A549 (cell line): Measurements from ENCODE around the gene SHH. TPM values are rescaled to one million over a fixed set of nuclear protein-coding genes. Genes with fewer than 3 reads are reported as not detected.

ENCODE experiments used
- ATAC-seq, 2 experiments: fragments of 200-7000 bp in 1 of 2; fragments of >200 bp in 1 of 2; cut with Nextera tagmentation in 1 of 2; cut with Tn5 transposase in 1 of 2; 3 replicates each; pipeline versions ENCODE4 v1.8.0 to v1.9.1; 2018 to 2020; ENCODE audit warnings: mild to moderate bottlenecking in 1 of 2, moderate library complexity in 1 of 2
- CTCF ChIA-PET: fragments of 300-600 bp; sonication (Branson Sonifier 250); formaldehyde crosslinking; extraction: SDS; loops from one replicate; lab custom pipeline; 2021; ENCODE audit warnings: antibody characterized with exemption, inconsistent platforms; lab: Yijun Ruan, JAX
- POLR2A ChIA-PET: fragments of 350-600 bp; formaldehyde crosslinking; extraction: SDS; loops from one replicate; lab custom pipeline; 2021; ENCODE audit warnings: antibody characterized with exemption, inconsistent platforms; lab: Yijun Ruan, JAX
- DNase-seq, 2 experiments: peaks; one replicate each; pipeline versions ENCODE4 v3.0.0 to v3.0.0-alpha.2; 2011 to 2016; ENCODE audit warnings: low read depth in 1 of 2, low spot score in 1 of 2
- FAIRE-seq: peaks from 2 replicates; lab custom pipeline; 2011; peaks lifted over from hg19 to GRCh38; lab: Jason Lieb, UNC
- H3K27ac ChIP-seq, 2 experiments: fragments of >200 bp; sonication (Bioruptor Twin); formaldehyde crosslinking; 3 replicates each; pipeline ENCODE4 v1.5.1; 2016 to 2017
- H3K4me1 ChIP-seq: fragments of >200 bp; sonication (Bioruptor Twin); formaldehyde crosslinking; 3 replicates; pipeline ENCODE4 v1.6.1; 2016
- H3K4me2 ChIP-seq: fragments of >200 bp; sonication (Bioruptor Twin); formaldehyde crosslinking; 3 replicates; pipeline ENCODE4 v1.6.1; 2016
- H3K4me3 ChIP-seq: fragments of >200 bp; sonication (Bioruptor Twin); formaldehyde crosslinking; 3 replicates; pipeline ENCODE4 v1.5.1; 2016
- H3K9me3 ChIP-seq: fragments of >200 bp; sonication (Bioruptor Twin); formaldehyde crosslinking; 3 replicates; pipeline ENCODE4 v1.6.1; 2016
- BCL3 ChIP-seq: fragments of >200 bp; sonication (Bioruptor Twin); formaldehyde crosslinking; IDR thresholded peaks from 3 replicates; pipeline ENCODE4 v1.6.1; 2016
- CBX2 ChIP-seq: fragments of 200-600 bp; sonication (generic); IDR thresholded peaks from 2 replicates; pipeline ENCODE4 v1.6.1; 2016; ENCODE audit warnings: low read depth, mild to moderate bottlenecking, borderline replicate concordance
- CEBPB ChIP-seq, 2 experiments: fragments of >200 bp in 1 of 2; sonication (Bioruptor Twin) in 1 of 2; formaldehyde crosslinking in 1 of 2; IDR thresholded peaks; 2 replicates each; pipeline ENCODE4 v1.6.1; 2012 to 2016
- CHD4 ChIP-seq: fragments of 200-600 bp; sonication (generic); IDR thresholded peaks from 2 replicates; pipeline ENCODE4 v1.6.1; 2016; ENCODE audit warnings: antibody characterized with exemption, mild to moderate bottlenecking, borderline replicate concordance
- CTCF ChIP-seq: fragments of >200 bp; sonication (Bioruptor Twin); formaldehyde crosslinking; IDR thresholded peaks from 3 replicates; pipeline ENCODE4 v1.5.1; 2016
- EHF ChIP-seq: fragments of 250-450 bp; sonication (Bioruptor Pico); IDR thresholded peaks from 2 replicates; pipeline ENCODE4 v1.5.0; 2020; ENCODE audit warnings: mild to moderate bottlenecking
- ESRRA ChIP-seq: fragments of 150-350 bp; IDR thresholded peaks from 2 replicates; pipeline ENCODE4 v1.6.1; 2014; ENCODE audit warnings: mild to moderate bottlenecking, low read length, borderline replicate concordance
- HDAC2 ChIP-seq: fragments of 200-600 bp; sonication (generic); IDR thresholded peaks from 2 replicates; pipeline ENCODE4 v1.6.1; 2016
- HES2 ChIP-seq: fragments of >200 bp; sonication (Bioruptor Twin); formaldehyde crosslinking; IDR thresholded peaks from 2 replicates; pipeline ENCODE4 v1.6.1; 2016
- HEYL ChIP-seq: fragments of 250-450 bp; sonication (Bioruptor Pico); IDR thresholded peaks from 2 replicates; pipeline ENCODE4 v1.8.0; 2021; ENCODE audit warnings: mild to moderate bottlenecking, moderate library complexity
- HMGXB4 ChIP-seq: fragments of 250-450 bp; sonication (Bioruptor Pico); IDR thresholded peaks from 2 replicates; pipeline ENCODE4 v1.5.0; 2021; ENCODE audit warnings: mild to moderate bottlenecking, moderate library complexity, borderline replicate concordance
- HOXA7 ChIP-seq: fragments of 250-450 bp; sonication (Bioruptor Pico); IDR thresholded peaks from 2 replicates; pipeline ENCODE4 v1.5.0; 2020; ENCODE audit warnings: mild to moderate bottlenecking, moderate library complexity
- HOXB5 ChIP-seq: fragments of 250-450 bp; sonication (Bioruptor Pico); IDR thresholded peaks from 2 replicates; pipeline ENCODE4 v1.5.0; 2020; ENCODE audit warnings: mild to moderate bottlenecking, moderate library complexity
- JUNB ChIP-seq: fragments of >200 bp; sonication (Bioruptor Twin); formaldehyde crosslinking; IDR thresholded peaks from 2 replicates; pipeline ENCODE4 v1.6.1; 2016
- MAFK ChIP-seq: fragments of 450-650 bp; IDR thresholded peaks from 2 replicates; pipeline ENCODE4 v1.6.1; 2014; ENCODE audit not compliant: partially characterized antibody
- POLR2A ChIP-seq: IDR thresholded peaks from 2 replicates; pipeline ENCODE4 v1.6.1; 2012; ENCODE audit warnings: mild to moderate bottlenecking, low read length
- RAD21 ChIP-seq, 2 experiments: fragments of >200 bp in 1 of 2; sonication (Bioruptor Twin) in 1 of 2; formaldehyde crosslinking in 1 of 2; IDR thresholded peaks in 1 of 2; conservative IDR thresholded peaks in 1 of 2; 2 replicates in 1 of 2; 3 replicates in 1 of 2; pipeline ENCODE4 v1.6.1; 2012 to 2018; ENCODE audit warnings: inconsistent platforms in 1 of 2
- USF2 ChIP-seq: fragments of 450-650 bp; IDR thresholded peaks from 2 replicates; pipeline ENCODE4 v1.6.1; 2014; ENCODE audit warnings: antibody characterized with exemption
- ZFP36 ChIP-seq: fragments of 450-650 bp; IDR thresholded peaks from 2 replicates; pipeline ENCODE4 v1.6.1; 2014; ENCODE audit warnings: borderline replicate concordance; ENCODE audit not compliant: partially characterized antibody
- ZNF302 ChIP-seq: fragments of 250-450 bp; sonication (Bioruptor Pico); IDR thresholded peaks from 2 replicates; pipeline ENCODE4 v1.9.0; 2021; ENCODE audit warnings: inconsistent platforms, mild to moderate bottlenecking, moderate library complexity
- ZSCAN20 ChIP-seq: fragments of 250-450 bp; sonication (Bioruptor Pico); IDR thresholded peaks from 2 replicates; pipeline ENCODE4 v1.8.0; 2022; ENCODE audit warnings: mild to moderate bottlenecking, moderate library complexity
- WGBS: methylation state at CpG from one replicate; pipeline ENCODE4 v1.1.6; 2017; ENCODE audit errors: missing lambda C conversion rate; 5-methylcytosine and 5-hydroxymethylcytosine counted together
- polyA plus RNA-seq, 4 experiments: library from polyadenylated mRNA; depleted of rRNA in 3 of 4; stranded (reverse); fragments of >200 nt; fragmentation: RNase III in 1 of 4; extraction: RNeasy Plus Mini Kit Qiagen cat#74134 plus additional on column Dnase treatment in 1 of 4; gene quantifications; 2 replicates in 3 of 4; 3 replicates in 1 of 4; pipeline ENCODE4 v1.2.3, GENCODE V29; 2011 to 2017
- TF ChIP-seq, protein P1 (sequence below): fragments of 200-600 bp; sonication (generic); IDR thresholded peaks from 2 replicates; pipeline ENCODE4 v1.6.1; 2016; ENCODE audit warnings: antibody characterized with exemption, mild to moderate bottlenecking, moderate library complexity
- TF ChIP-seq, protein P2 (sequence below): fragments of 250-450 bp; sonication (Bioruptor Pico); IDR thresholded peaks from 2 replicates; pipeline ENCODE4 v1.5.0; 2020; ENCODE audit warnings: low read depth, mild to moderate bottlenecking, moderate library complexity
- TF ChIP-seq, protein P3 (sequence below): fragments of 150-350 bp; IDR thresholded peaks from 2 replicates; pipeline ENCODE4 v1.6.1; 2014; ENCODE audit warnings: low read depth, mild to moderate bottlenecking, low read length

The SHH gene
- polyA plus RNA-seq, 2 of the 4 experiments (the other 2 are of a cell fraction), result 0.84 to 1.2 TPM

DNA sequence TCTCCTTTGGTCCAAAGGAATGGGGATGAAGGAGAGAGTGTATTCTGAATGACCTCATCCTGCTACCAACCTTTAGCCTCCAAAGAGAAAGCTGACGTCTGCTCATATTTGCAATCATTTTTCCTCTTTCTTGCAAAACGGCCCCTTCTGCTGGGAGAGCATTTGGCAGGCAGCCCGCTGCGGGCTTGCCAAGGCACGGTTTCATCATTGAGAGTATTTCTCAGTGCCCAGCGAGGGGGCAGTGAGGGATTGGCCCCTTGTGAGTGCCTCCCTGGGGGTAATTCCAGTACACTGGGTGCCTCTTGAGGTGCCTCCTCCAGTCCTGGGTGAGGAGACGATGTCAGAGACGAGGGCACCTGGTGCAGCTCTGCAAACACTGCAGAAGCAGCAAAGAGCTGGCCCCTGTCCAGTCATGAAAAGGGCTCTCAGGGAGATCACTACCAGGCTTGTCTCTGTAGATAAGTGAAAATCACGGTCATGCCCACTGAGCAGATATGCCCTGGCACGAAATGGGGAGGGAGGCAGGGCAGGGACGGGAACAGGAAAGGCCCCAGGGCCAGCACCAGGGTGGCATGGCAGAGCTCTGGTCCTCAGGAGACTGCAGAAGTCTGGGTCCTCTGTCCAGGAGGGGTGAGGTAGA lies 48.7 kb upstream of the SHH start (continued):
- TF ChIP-seq HOXB5 (CRISPR knock-in tag), result no peak
- TF ChIP-seq ESRRA, result no peak
- TF ChIP-seq, protein P1, sequence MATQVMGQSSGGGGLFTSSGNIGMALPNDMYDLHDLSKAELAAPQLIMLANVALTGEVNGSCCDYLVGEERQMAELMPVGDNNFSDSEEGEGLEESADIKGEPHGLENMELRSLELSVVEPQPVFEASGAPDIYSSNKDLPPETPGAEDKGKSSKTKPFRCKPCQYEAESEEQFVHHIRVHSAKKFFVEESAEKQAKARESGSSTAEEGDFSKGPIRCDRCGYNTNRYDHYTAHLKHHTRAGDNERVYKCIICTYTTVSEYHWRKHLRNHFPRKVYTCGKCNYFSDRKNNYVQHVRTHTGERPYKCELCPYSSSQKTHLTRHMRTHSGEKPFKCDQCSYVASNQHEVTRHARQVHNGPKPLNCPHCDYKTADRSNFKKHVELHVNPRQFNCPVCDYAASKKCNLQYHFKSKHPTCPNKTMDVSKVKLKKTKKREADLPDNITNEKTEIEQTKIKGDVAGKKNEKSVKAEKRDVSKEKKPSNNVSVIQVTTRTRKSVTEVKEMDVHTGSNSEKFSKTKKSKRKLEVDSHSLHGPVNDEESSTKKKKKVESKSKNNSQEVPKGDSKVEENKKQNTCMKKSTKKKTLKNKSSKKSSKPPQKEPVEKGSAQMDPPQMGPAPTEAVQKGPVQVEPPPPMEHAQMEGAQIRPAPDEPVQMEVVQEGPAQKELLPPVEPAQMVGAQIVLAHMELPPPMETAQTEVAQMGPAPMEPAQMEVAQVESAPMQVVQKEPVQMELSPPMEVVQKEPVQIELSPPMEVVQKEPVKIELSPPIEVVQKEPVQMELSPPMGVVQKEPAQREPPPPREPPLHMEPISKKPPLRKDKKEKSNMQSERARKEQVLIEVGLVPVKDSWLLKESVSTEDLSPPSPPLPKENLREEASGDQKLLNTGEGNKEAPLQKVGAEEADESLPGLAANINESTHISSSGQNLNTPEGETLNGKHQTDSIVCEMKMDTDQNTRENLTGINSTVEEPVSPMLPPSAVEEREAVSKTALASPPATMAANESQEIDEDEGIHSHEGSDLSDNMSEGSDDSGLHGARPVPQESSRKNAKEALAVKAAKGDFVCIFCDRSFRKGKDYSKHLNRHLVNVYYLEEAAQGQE, result no peak
- no peak for TF ChIP-seq ZNF302 (CRISPR knock-in tag)
- no peak for TF ChIP-seq EHF (CRISPR knock-in tag)
- TF ChIP-seq HEYL (CRISPR knock-in tag), result no peak
- no peak for TF ChIP-seq ZFP36
- TF ChIP-seq CHD4, result no peak
- TF ChIP-seq POLR2A, result no peak
- TF ChIP-seq RAD21 (conservative IDR thresholded peaks at IDR 0.05 in 1 of 2, IDR thresholded peaks at IDR 0.05 in 1 of 2), result peak; percentile 28 to 79
- TF ChIP-seq BCL3, result peak; percentile 96
- peak; percentile 96 for TF ChIP-seq JUNB
- TF ChIP-seq, protein P2, sequence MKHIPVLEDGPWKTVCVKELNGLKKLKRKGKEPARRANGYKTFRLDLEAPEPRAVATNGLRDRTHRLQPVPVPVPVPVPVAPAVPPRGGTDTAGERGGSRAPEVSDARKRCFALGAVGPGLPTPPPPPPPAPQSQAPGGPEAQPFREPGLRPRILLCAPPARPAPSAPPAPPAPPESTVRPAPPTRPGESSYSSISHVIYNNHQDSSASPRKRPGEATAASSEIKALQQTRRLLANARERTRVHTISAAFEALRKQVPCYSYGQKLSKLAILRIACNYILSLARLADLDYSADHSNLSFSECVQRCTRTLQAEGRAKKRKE, result no peak
- no peak for TF ChIP-seq HMGXB4 (CRISPR knock-in tag)
- TF ChIP-seq ZSCAN20 (CRISPR knock-in tag), result no peak
- TF ChIP-seq, all 56 proteins: peak for 14

DNA sequence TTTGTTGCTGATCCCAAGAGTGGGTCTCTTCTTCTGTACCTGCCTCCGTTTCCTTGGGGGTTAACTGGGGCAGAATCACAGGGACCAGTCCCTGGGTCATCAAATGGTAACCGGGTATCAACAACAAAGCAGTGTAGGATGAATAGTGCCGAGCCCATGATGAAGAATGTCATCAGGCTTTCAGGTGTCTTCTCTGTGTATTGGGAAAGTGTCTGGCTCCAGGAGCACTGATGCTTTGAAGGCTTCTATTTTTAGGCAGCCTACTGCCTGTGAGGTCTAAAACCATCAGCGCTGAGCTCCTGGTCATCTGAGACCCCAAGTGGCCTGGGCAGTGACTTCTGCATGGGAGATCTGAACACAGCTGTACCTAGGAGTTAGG lies 48.2 kb upstream of the SHH start:
- ChIA-PET POLR2A (interaction anchor here (1.5 kb wide), 1 partner anchor 91 kb away, joined by 7 read pairs; no protein-coding TSS in a partner anchor), CTCF (interaction anchor here (1.0 to 3.1 kb wide), 9 partner anchors 14 to 91 kb away, joined by 3 to 12 read pairs (median 5); no protein-coding TSS in a partner anchor)
- no peak for DNase-seq
- Histone ChIP-seq H3K4me1 (peaks cover 61% of the 10 kb centered on the region), H3K9me3 (no peaks in the 10 kb centered on the region), H3K4me2 (peak overlapping the region; percentile 78), H3K4me3 (no peak overlapping the region), H3K27ac (peak overlapping the region; percentile 82 to 87)
- 15% methylated on average over 4 of the region's 4 CpGs for WGBS
- no peak; a peak in 2 of 6 replicates for ATAC-seq
- no peak for FAIRE-seq
- no peak for TF ChIP-seq MAFK
- no peak for TF ChIP-seq HDAC2
- TF ChIP-seq HOXA7 (CRISPR knock-in tag), result no peak
- no peak for TF ChIP-seq CHD4
- no peak for TF ChIP-seq CEBPB (IDR thresholded peaks at IDR 0.05)
- no peak for TF ChIP-seq HEYL (CRISPR knock-in tag)
- TF ChIP-seq BCL3, result no peak
- TF ChIP-seq HES2, result no peak
- TF ChIP-seq USF2, result no peak
- TF ChIP-seq POLR2A, result no peak
- TF ChIP-seq, protein P3, sequence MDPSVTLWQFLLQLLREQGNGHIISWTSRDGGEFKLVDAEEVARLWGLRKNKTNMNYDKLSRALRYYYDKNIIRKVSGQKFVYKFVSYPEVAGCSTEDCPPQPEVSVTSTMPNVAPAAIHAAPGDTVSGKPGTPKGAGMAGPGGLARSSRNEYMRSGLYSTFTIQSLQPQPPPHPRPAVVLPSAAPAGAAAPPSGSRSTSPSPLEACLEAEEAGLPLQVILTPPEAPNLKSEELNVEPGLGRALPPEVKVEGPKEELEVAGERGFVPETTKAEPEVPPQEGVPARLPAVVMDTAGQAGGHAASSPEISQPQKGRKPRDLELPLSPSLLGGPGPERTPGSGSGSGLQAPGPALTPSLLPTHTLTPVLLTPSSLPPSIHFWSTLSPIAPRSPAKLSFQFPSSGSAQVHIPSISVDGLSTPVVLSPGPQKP, result no peak
- no peak for TF ChIP-seq CTCF
- no peak for TF ChIP-seq CBX2
